Ishikawa (cell line): ENCODE results near the gene CLCN4.

Experiments
- CEBPB ChIP-seq: IDR thresholded peaks from 2 replicates; pipeline ENCODE4 v1.6.1; 2012
- CREB1 ChIP-seq: IDR thresholded peaks from 2 replicates; pipeline ENCODE4 v1.6.1; 2012; ENCODE audit warnings: low read depth
- EGR1 ChIP-seq: IDR thresholded peaks from 2 replicates; pipeline ENCODE4 v1.6.1; 2012
- EP300 ChIP-seq: IDR thresholded peaks from 2 replicates; pipeline ENCODE4 v1.6.1; 2012; ENCODE audit warnings: borderline replicate concordance
- FOXM1 ChIP-seq: IDR thresholded peaks from 2 replicates; pipeline ENCODE4 v1.6.1; 2012; ENCODE audit warnings: low read depth, borderline replicate concordance
- MAX ChIP-seq: IDR thresholded peaks from 2 replicates; pipeline ENCODE4 v1.6.1; 2012
- NFIC ChIP-seq: IDR thresholded peaks from 2 replicates; pipeline ENCODE4 v1.6.1; 2012
- RAD21 ChIP-seq: IDR thresholded peaks from 2 replicates; pipeline ENCODE4 v1.6.1; 2012; ENCODE audit warnings: low read depth
- TAF1 ChIP-seq: IDR thresholded peaks from 2 replicates; pipeline ENCODE4 v1.6.1; 2012; ENCODE audit warnings: low read depth, mild to moderate bottlenecking
- TCF12 ChIP-seq: IDR thresholded peaks from 2 replicates; pipeline ENCODE4 v1.6.1; 2012; ENCODE audit warnings: low read depth
- TEAD4 ChIP-seq: IDR thresholded peaks from 2 replicates; pipeline ENCODE4 v1.6.1; 2012
- USF1 ChIP-seq: IDR thresholded peaks from 2 replicates; pipeline ENCODE4 v1.6.1; 2012
- YY1 ChIP-seq: IDR thresholded peaks from 2 replicates; pipeline ENCODE4 v1.6.1; 2012; ENCODE audit warnings: low read depth
- ZBTB7A ChIP-seq: IDR thresholded peaks from 2 replicates; pipeline ENCODE4 v1.6.1; 2012; ENCODE audit warnings: low read depth
- TF ChIP-seq, protein P1 (sequence below): IDR thresholded peaks from 2 replicates; pipeline ENCODE4 v1.6.1; 2012; ENCODE audit warnings: low read depth, mild to moderate bottlenecking

Gene CLCN4

DNA sequence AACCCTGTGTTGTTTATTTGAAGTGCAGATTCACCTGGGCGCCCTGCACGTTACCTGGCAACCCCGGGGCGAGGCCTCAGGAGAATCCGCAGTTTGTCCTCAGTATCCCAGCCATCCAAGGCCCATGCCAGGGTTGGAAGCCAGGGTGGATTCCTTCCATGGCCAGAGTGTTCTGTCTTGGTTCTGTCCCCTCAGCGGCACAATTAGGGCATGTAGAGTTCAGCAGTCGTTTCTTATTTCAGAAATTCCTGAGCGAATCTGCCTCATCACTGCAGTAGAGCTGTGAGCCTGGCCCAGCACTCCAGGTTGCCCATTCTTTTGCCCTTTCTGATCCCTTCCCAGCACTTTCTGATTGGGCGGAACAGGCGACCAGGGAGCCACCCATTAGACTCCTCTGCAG, 29.9 kb upstream of the CLCN4 start:
- TF ChIP-seq TEAD4, result no peak
- TF ChIP-seq, protein P1, sequence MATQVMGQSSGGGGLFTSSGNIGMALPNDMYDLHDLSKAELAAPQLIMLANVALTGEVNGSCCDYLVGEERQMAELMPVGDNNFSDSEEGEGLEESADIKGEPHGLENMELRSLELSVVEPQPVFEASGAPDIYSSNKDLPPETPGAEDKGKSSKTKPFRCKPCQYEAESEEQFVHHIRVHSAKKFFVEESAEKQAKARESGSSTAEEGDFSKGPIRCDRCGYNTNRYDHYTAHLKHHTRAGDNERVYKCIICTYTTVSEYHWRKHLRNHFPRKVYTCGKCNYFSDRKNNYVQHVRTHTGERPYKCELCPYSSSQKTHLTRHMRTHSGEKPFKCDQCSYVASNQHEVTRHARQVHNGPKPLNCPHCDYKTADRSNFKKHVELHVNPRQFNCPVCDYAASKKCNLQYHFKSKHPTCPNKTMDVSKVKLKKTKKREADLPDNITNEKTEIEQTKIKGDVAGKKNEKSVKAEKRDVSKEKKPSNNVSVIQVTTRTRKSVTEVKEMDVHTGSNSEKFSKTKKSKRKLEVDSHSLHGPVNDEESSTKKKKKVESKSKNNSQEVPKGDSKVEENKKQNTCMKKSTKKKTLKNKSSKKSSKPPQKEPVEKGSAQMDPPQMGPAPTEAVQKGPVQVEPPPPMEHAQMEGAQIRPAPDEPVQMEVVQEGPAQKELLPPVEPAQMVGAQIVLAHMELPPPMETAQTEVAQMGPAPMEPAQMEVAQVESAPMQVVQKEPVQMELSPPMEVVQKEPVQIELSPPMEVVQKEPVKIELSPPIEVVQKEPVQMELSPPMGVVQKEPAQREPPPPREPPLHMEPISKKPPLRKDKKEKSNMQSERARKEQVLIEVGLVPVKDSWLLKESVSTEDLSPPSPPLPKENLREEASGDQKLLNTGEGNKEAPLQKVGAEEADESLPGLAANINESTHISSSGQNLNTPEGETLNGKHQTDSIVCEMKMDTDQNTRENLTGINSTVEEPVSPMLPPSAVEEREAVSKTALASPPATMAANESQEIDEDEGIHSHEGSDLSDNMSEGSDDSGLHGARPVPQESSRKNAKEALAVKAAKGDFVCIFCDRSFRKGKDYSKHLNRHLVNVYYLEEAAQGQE, result no peak
- no peak for TF ChIP-seq EGR1
- TF ChIP-seq RAD21, result no peak
- TF ChIP-seq FOXM1, result no peak
- TF ChIP-seq TAF1, result no peak
- TF ChIP-seq EP300, result no peak
- no peak for TF ChIP-seq CEBPB
- TF ChIP-seq ZBTB7A, result no peak
- no peak for TF ChIP-seq USF1
- TF ChIP-seq MAX, result no peak
- no peak for TF ChIP-seq NFIC
- TF ChIP-seq YY1, result no peak
- TF ChIP-seq TCF12, result no peak
- no peak for TF ChIP-seq CREB1

- TF ChIP-seq TEAD4 (no peak), USF1 (no peak), ZBTB7A (no peak), FOXM1 (no peak), EGR1 (no peak), YY1 (no peak), CEBPB (no peak), MAX (no peak), TAF1 (no peak), RAD21 (no peak), EP300 (no peak)
- TF ChIP-seq, protein P1, result no peak
These were observed 28.4 kb upstream of the CLCN4 start for GRCh38 chrX:10128386-10128785.

- TF ChIP-seq YY1 (no peak), EP300 (no peak), TAF1 (no peak), CEBPB (no peak), TEAD4 (no peak), EGR1 (no peak), NFIC (no peak), USF1 (no peak), TCF12 (no peak), ZBTB7A (no peak), RAD21 (no peak), CREB1 (no peak), MAX (no peak), FOXM1 (no peak)
- TF ChIP-seq, protein P1, result no peak
These were observed 27.5 kb upstream of the CLCN4 start for GRCh38 chrX:10129229-10129628.

GRCh38 chrX:10130354-10130753, 26.4 kb upstream of the CLCN4 start:
- TF ChIP-seq MAX, result no peak
- no peak for TF ChIP-seq EP300
- no peak for TF ChIP-seq TEAD4
- TF ChIP-seq TCF12, result no peak
- no peak for TF ChIP-seq FOXM1
- TF ChIP-seq CEBPB, result no peak
- no peak for TF ChIP-seq NFIC
